Muscle of back (tissue), 13 donors: ENCODE measurements around the gene EPHX1. TPM values are rescaled to one million over a fixed set of nuclear protein-coding genes. Genes with fewer than 3 reads are reported as not detected.
A peak's percentile ranks its signal among the peaks of the same experiment; 100 is the strongest.
"Not testable (repeated sequence)": the region's sequence is repeated elsewhere in the genome, so short reads cannot be mapped to it uniquely, and the experiment has no call there.

ENCODE experiments used
- DNase-seq, 3 donors: peaks; one replicate each; pipeline versions ENCODE4 v3.0.0 to v3.0.0-alpha.2; 2013
- long read RNA-seq, 9 donors: transcript quantifications; one replicate each; lab custom pipeline, GENCODE V29; 2026
- polyA plus RNA-seq, 10 donors: library from polyadenylated mRNA; unstranded; fragments of 120-200 nt; gene quantifications; one replicate each; pipeline ENCODE4 v1.2.1, GENCODE V29; 2013; ENCODE audit not compliant: insufficient read length in 10 of 10

The EPHX1 gene
- 10 to 100 TPM; 27.8 to 43.3 (median 32.3) TPM for polyA plus RNA-seq
- long read RNA-seq, donor 1, transcript EPHX1-201 (9 exons, 1,660 nt), result major isoform, 5 of 20 reads
- long read RNA-seq, donor 1, partial matches to known transcripts, result 10 of 20 reads
- long read RNA-seq, donor 1, other reads (novel, unspliced or antisense), result 0 of 20 reads
- long read RNA-seq, donor 2, partial matches to known transcripts, result 0 of 4 reads
- long read RNA-seq, donor 2, other reads (novel, unspliced or antisense), result 0 of 4 reads
- long read RNA-seq, donor 3, result 0 reads
- long read RNA-seq, donor 4, transcript EPHX1-201 (9 exons, 1,660 nt), result major isoform, 12 of 19 reads
- long read RNA-seq, donor 4, partial matches to known transcripts, result 6 of 19 reads
- long read RNA-seq, donor 4, other reads (novel, unspliced or antisense), result 0 of 19 reads
- long read RNA-seq, donor 5, transcript EPHX1-203 (4 exons, 567 nt), result minor isoform, 9 of 33 reads
- long read RNA-seq, donor 5, transcript EPHX1-201 (9 exons, 1,660 nt), result major isoform, 11 of 33 reads
- long read RNA-seq, donor 5, partial matches to known transcripts, result 6 of 33 reads
- long read RNA-seq, donor 5, other reads (novel, unspliced or antisense), result 5 of 33 reads
- long read RNA-seq, donor 6, transcript EPHX1-201 (9 exons, 1,660 nt), result major isoform, 15 of 22 reads
- long read RNA-seq, donor 6, partial matches to known transcripts, result 6 of 22 reads
- long read RNA-seq, donor 6, other reads (novel, unspliced or antisense), result 0 of 22 reads
- long read RNA-seq, donor 7, partial matches to known transcripts, result 0 of 7 reads
- long read RNA-seq, donor 7, other reads (novel, unspliced or antisense), result 0 of 7 reads
- long read RNA-seq, donor 8, partial matches to known transcripts, result 0 of 5 reads
- long read RNA-seq, donor 8, other reads (novel, unspliced or antisense), result 0 of 5 reads
- long read RNA-seq, donor 9, partial matches to known transcripts, result 0 of 1 reads
- long read RNA-seq, donor 9, other reads (novel, unspliced or antisense), result 0 of 1 reads

- DNase-seq, result peak; percentile 86 to 96 (median 92)
These were observed at the start of gene EPHX1 for GRCh38 chr1:225809842-225810578. EPHX1 (plus strand) TSS chr1:225810124; CDS start chr1:225828730, 18,606 bp downstream.

- DNase-seq, result no peak
These were observed 49.4 kb upstream of the EPHX1 start for GRCh38 chr1:225760531-225760930.

DNA sequence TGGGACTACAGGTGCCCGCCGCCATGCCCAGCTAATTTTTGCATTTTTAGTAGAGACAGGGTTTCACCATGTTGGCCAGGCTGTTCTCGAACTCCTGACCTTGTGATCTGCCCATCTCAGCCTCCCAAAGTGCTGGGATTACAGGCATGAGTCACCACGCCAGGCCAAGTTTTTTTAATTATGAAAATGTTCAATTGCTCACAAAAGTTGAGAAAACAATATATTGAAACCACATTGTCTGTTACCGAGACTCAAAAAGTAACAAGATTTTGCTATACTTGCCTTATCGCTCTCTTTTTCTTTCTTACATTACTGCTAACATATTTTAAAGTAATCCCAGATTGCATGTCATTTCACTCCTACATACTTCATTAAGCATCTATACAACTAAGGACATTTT is 48.5 kb upstream of the EPHX1 start:
- DNase-seq, result not testable (repeated sequence)

DNA sequence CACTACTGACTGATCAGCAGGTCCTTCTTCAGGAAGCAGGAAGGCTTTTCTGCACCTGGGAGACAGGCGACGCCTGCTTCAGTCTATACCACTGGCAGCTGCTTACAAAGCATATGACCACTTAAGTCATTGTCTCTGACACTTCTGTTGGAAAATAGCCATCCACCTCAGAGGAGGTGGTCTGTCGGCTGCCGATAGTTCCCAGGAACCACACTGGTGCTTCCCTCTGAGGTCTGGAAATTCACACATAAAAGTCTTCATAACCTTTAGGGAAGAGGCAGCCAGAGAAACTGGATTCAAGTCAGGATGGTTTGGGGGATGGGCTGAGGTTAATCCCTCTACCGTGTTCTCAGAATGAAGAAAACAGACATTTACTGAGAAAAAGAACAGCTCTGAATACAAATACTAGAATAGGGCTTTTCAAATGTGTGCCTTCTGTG is 47.9 kb upstream of the EPHX1 start:
- DNase-seq, result peak in 2 of 3 donors; percentile 59 to 78

DNA sequence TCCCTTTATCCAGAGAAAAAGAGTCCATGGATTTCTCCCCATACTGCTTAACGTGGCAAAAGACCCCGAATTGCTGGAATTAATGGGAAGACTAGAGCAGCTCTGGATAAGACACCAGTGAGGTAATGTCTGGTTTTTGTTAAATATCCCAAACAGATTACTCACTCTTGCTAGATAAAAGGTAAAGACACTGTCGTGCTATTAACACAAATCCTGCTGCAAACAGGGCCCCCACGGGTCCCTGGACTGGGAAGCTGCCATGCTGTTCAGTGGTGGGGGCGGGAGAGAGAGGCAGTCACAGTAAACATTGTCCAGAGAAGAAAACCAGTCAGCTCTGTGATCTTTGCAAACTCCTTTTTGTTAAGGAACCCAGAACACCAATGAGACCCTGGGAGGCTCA is 47.5 kb upstream of the EPHX1 start:
- peak; percentile 65 to 82 (median 76) for DNase-seq

- peak in 1 of 3 donors; percentile 56 for DNase-seq
These were observed 46.0 kb upstream of the EPHX1 start for GRCh38 chr1:225763716-225764548.

GRCh38 chr1:225765982-225766674 is 43.8 kb upstream of the EPHX1 start:
- no peak for DNase-seq

GRCh38 chr1:225766967-225767633 is 42.8 kb upstream of the EPHX1 start:
- peak; percentile 78 to 88 (median 85) for DNase-seq

DNA sequence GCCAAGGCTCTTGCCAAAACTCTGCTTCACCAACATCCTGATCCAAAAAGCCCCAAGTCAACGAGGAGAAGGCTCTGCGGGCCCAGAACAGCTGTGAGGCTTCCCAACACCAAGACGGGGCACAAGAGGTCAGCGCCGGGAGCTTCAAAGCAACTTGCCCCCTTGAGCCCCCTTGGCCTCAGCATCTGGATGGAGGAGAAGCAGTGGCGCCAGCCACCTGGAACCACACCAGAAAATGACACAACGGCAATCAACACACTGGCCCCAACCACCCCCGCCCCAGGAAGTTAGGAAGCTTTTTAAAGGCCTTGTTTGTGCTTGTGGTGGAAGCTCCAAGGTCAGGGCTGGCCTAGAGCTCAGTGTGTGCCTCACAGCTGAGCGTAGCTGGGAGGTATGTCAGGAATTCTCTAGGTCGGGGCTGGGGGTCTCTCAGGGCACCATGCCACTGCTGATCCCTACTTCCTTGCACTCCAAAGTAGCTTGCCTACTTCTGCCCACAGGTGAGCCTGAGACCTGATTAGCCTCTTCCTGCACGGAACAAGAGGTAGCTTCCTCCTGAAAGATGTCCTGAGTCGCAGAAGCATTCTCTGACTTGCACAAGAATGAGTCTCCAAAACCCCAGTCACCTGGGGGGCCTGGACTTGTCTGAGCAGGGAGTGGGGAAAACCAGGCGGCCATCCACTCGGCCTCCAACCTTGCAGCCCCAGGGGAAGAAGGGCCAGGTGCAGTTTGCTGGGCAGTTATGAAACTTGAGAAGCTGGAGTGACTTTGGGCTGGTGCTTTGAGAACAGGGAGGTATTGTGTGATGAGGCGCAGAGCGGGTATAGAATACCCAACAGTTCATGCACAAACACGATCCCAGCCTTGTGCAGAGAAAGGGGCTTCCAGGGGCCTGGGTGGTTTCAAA is 42.0 kb upstream of the EPHX1 start:
- DNase-seq, result peak; percentile 58 to 87 (median 77)

- no peak for DNase-seq
These were observed 41.1 kb upstream of the EPHX1 start for GRCh38 chr1:225768662-225769426.

DNA sequence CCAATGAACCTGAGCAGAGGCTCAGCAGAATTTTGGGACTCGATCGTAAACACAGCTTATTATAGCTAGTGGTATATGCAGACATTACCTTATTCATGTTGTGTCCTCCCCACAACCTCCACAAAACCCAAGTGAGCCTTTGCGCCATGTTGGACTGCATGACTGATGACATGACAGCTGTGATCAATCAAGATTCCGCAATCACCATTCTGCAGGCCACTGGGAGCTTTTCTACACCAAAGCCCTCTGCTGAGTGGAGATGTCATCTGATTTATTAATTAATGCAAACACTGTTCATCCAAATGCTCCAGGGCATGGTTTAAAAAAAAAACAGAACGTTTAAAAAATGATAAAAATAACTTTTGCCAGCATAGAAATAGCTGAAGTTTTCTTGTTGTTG is 40.2 kb upstream of the EPHX1 start:
- no peak for DNase-seq

- DNase-seq, result peak in 1 of 3 donors; percentile 47
These were observed 39.2 kb upstream of the EPHX1 start for GRCh38 chr1:225770561-225771248.

GRCh38 chr1:225771661-225772322 is 38.1 kb upstream of the EPHX1 start:
- no peak for DNase-seq

GRCh38 chr1:225772323-225772768 is 37.6 kb upstream of the EPHX1 start:
- DNase-seq, result peak; percentile 83 to 92 (median 87)

DNA sequence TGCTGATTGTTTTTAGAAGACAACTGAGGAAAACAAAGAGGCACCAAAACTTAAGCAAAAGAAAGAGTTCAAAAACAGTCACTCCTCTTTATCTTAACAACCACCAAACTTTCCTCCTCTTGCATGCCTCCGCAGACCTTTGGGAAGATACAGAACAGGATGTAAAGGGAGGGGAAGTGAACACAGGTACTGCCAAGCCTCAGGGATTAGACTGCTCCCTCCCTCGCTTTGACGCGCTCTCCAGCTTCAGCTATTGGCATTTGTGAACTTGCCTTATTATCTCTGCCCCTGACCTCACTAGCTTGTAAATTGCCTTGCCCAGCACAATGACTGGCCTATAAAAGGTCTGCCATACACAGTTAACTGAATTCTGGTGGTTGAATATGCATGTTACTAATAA is 37.1 kb upstream of the EPHX1 start:
- DNase-seq, result no peak
